HG02840 (cell line): ENCODE data around the gene PAIP2.
"Not testable (repeated sequence)": the region's sequence is repeated elsewhere in the genome, so short reads cannot be mapped to it uniquely, and the experiment has no call there.

Experiments used
- ATAC-seq: cut with Tn5 transposase; IDR thresholded peaks from one replicate; pipeline ENCODE4 v1.9.1; 2021; ENCODE audit warnings: mild to moderate bottlenecking, moderate library complexity, moderate number of reproducible peaks; ENCODE audit not compliant: unreplicated experiment, low FRiP score

PAIP2 gene

GRCh38 chr5:139407517-139407916, 65.9 kb downstream of the PAIP2 start:
- ATAC-seq: no peak

- no peak for ATAC-seq
Observed at GRCh38 chr5:139408191-139408590, 66.5 kb downstream of the PAIP2 start.

GRCh38 chr5:139409116-139409515, 67.5 kb downstream of the PAIP2 start:
- not testable (repeated sequence) for ATAC-seq

GRCh38 chr5:139410121-139410992, 68.7 kb downstream of the PAIP2 start:
- no peak for ATAC-seq

- ATAC-seq: no peak
Observed at GRCh38 chr5:139410993-139411828, 69.6 kb downstream of the PAIP2 start.

- no peak for ATAC-seq
Observed at GRCh38 chr5:139413153-139413552, 71.5 kb downstream of the PAIP2 start.

- ATAC-seq: no peak
Observed at GRCh38 chr5:139413963-139414362, 72.3 kb downstream of the PAIP2 start.

- no peak for ATAC-seq
Observed at GRCh38 chr5:139414581-139415130, 73.0 kb downstream of the PAIP2 start.

- ATAC-seq: no peak
Observed at GRCh38 chr5:139415221-139415861, 73.7 kb downstream of the PAIP2 start.

- no peak for ATAC-seq
Observed at GRCh38 chr5:139415869-139416268, 74.2 kb downstream of the PAIP2 start.

GRCh38 chr5:139416651-139417050, 75.0 kb downstream of the PAIP2 start:
- no peak for ATAC-seq

- no peak for ATAC-seq
Observed at GRCh38 chr5:139417214-139417613, 75.6 kb downstream of the PAIP2 start.

- no peak for ATAC-seq
Observed at GRCh38 chr5:139418793-139419192, 77.1 kb downstream of the PAIP2 start.
